ENCODE measurements around the gene IL13RA1.
"Not testable (repeated sequence)": the region's sequence is repeated elsewhere in the genome, so short reads cannot be mapped to it uniquely, and the experiment has no call there.

Gene IL13RA1

GRCh38 chrX:118780911-118781310, 53.5 kb downstream of the IL13RA1 start:
- DNase-seq, result no peak

GRCh38 chrX:118795528-118796280, 68.3 kb downstream of the IL13RA1 start:
- no peak for DNase-seq

- DNase-seq, result no peak
These were observed 75.5 kb downstream of the IL13RA1 start for GRCh38 chrX:118802857-118803256.

- DNase-seq, result peak; percentile 0
These were observed 80.0 kb downstream of the IL13RA1 start for GRCh38 chrX:118807151-118808017.

- DNase-seq, result not testable (repeated sequence)
These were observed 89.9 kb downstream of the IL13RA1 start for GRCh38 chrX:118817257-118817656.

GRCh38 chrX:118823263-118824172, 96.1 kb downstream of the IL13RA1 start, which contains the start of gene ZCCHC12:
ZCCHC12 (plus strand) TSS chrX:118823824; CDS start chrX:118825245, 1,421 bp downstream.
- DNase-seq, result peak; percentile 0

GRCh38 chrX:118824173-118824730, 96.8 kb downstream of the IL13RA1 start:
- DNase-seq, result no peak

GRCh38 chrX:118825227-118825626, 97.8 kb downstream of the IL13RA1 start:
- DNase-seq, result no peak

GRCh38 chrX:118839334-118839958, 112.0 kb downstream of the IL13RA1 start:
- peak; percentile 22 for DNase-seq

All from T1000 (cell line).